Psoas muscle (tissue), 8 donors: ENCODE results near the gene CDK2AP2. TPM values are rescaled to one million over a fixed set of nuclear protein-coding genes. Genes with fewer than 3 reads are reported as not detected.
A peak's percentile ranks its signal among the peaks of the same experiment; 100 is the strongest.

Source experiments
- ATAC-seq, 4 donors: fragments of 200-7000 bp; cut with Tn5 transposase; one replicate each; pipeline ENCODE4 v1.9.1; 2020; ENCODE audit warnings: moderate library complexity in 3 of 4, mild to moderate bottlenecking in 2 of 4
- DNase-seq, 2 donors: peaks; one replicate each; pipeline ENCODE4 v3.0.0-alpha.2; 2020
- H3K27ac ChIP-seq: fragments of 200-600 bp; one replicate; pipeline ENCODE4 v1.8.0; 2022
- H3K27me3 ChIP-seq, 3 donors: fragments of 200-600 bp in 1 of 3; one replicate each; pipeline versions ENCODE4 v1.6.1 to v1.8.0; 2013 to 2022; ENCODE audit warnings: low read length in 2 of 3, mild to moderate bottlenecking in 2 of 3, moderate library complexity in 1 of 3; ENCODE audit not compliant: insufficient read depth in 3 of 3
- H3K36me3 ChIP-seq, 2 donors: fragments of 200-600 bp in 1 of 2; one replicate each; pipeline versions ENCODE4 v1.6.1 to v1.8.0; 2013 to 2022; ENCODE audit warnings: low read depth in 1 of 2, mild to moderate bottlenecking in 1 of 2, moderate library complexity in 1 of 2; ENCODE audit not compliant: insufficient read depth in 1 of 2
- H3K4me1 ChIP-seq: fragments of 200-600 bp; one replicate; pipeline ENCODE4 v1.8.0; 2022
- H3K4me3 ChIP-seq: fragments of 200-600 bp; one replicate; pipeline ENCODE4 v1.8.0; 2022; ENCODE audit warnings: mild to moderate bottlenecking
- H3K9me3 ChIP-seq: fragments of 200-600 bp; one replicate; pipeline ENCODE4 v1.8.0; 2022
- WGBS, 3 donors: extraction: QIAGEN DNeasy Blood & Tissue Kit; methylation state at CpG; one replicate each; pipeline versions ENCODE4 v1.1.6 to v1.1.7; 2013; 5-methylcytosine and 5-hydroxymethylcytosine counted together
- intact Hi-C, 2 donors: fragments of 100-400 bp; cut with DNase I; formaldehyde crosslinking; loops; one replicate each; pipeline versions ENCODE4 v1.11.0 to v1.14.2; 2022
- polyA plus RNA-seq, 3 donors: library from polyadenylated mRNA; stranded (reverse); fragments of 200-250 nt; gene quantifications; one replicate each; pipeline ENCODE4 v1.2.3, GENCODE V29; 2013
- total RNA-seq, 4 donors: library from RNA; stranded (reverse); fragmentation: NEBNext Ultra II Directional in 2 of 4; extraction: Animal tissue kit (Norgen Biotek cat#: 25700) in 2 of 4; gene quantifications; one replicate each; pipeline versions ENCODE4 v1.2.1 to v1.2.4, GENCODE V29; 2021 to 2023
- TF ChIP-seq, protein P1 (sequence below): fragments of 200-600 bp; IDR thresholded peaks from one replicate; pipeline ENCODE4 v1.8.0; 2022; ENCODE audit warnings: antibody characterized with exemption
- donor health status: healthy with polysubstance abuse.
- donor health status: DM: no; HTN: no; CAD: no; lungs with moderate emphysema.
- donor health status: Bipolar disorder and iron deficiency.
- donor health status: healthy.
- donor health status: DM: yes; HTN: yes; CAD: no.
- donor health status: DM: no; HTN: no; CAD: no.
- donor health status: DM: no; HTN: no; CAD: no.
- donor health status: DM: yes; HTN: yes; CAD: no.

CDK2AP2 gene
- total and polyA plus RNA-seq, 7 donors = 16.3 to 72.3 (median 18.5) TPM

DNA sequence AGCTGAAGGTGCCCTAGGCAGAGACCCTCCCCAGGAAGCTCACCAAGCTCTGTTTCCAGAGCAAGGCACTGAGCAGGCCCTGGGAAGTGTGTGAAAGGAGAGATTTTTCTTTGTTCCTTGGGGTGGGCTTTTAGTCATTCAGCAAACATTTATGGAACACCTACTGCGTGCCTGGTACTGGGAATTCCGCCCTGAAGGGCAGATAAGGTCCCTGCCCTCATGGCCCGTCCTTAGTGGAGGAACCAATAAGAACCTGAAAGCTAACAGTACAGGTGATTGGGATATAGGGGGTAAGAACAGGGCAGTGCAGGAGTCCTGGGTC lies 42.8 kb downstream of the CDK2AP2 start:
- intact Hi-C loops = loop anchor here (5.0 kb wide), 3 partner anchors 38 to 63 kb away; partner anchors contain the start of genes PPP1CA (in 2 of the 2), RPS6KB2 (in 2 of the 2), TBC1D10C (in 2 of the 2) and CDK2AP2 (in 1 of the 2)
- no peaks in the 10 kb centered on the region for H3K9me3 ChIP-seq
- TF ChIP-seq, protein P1, sequence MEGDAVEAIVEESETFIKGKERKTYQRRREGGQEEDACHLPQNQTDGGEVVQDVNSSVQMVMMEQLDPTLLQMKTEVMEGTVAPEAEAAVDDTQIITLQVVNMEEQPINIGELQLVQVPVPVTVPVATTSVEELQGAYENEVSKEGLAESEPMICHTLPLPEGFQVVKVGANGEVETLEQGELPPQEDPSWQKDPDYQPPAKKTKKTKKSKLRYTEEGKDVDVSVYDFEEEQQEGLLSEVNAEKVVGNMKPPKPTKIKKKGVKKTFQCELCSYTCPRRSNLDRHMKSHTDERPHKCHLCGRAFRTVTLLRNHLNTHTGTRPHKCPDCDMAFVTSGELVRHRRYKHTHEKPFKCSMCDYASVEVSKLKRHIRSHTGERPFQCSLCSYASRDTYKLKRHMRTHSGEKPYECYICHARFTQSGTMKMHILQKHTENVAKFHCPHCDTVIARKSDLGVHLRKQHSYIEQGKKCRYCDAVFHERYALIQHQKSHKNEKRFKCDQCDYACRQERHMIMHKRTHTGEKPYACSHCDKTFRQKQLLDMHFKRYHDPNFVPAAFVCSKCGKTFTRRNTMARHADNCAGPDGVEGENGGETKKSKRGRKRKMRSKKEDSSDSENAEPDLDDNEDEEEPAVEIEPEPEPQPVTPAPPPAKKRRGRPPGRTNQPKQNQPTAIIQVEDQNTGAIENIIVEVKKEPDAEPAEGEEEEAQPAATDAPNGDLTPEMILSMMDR = no peak
- peak overlapping the region; percentile 64 for H3K4me3 ChIP-seq
- peak overlapping the region; percentile 73 for H3K27ac ChIP-seq
- no peak for DNase-seq
- 70 to 86% (median 82%) methylated on average over 3 of the region's 3 CpGs for WGBS, 3 donors
- no peak for ATAC-seq
- peaks cover 30% of the 10 kb centered on the region for H3K4me1 ChIP-seq
- no peaks in the 10 kb centered on the region for H3K27me3 ChIP-seq
- peaks cover 0 to 5% of the 10 kb centered on the region in 2 donors for H3K36me3 ChIP-seq

GRCh38 chr11:67464411-67465188 lies 43.4 kb downstream of the CDK2AP2 start:
- ATAC-seq = peak; percentile 39 to 77 (median 60)
- Histone ChIP-seq H3K36me3 (peaks cover 0 to 5% of the 10 kb centered on the region in 2 donors), H3K4me1 (peaks cover 27% of the 10 kb centered on the region), H3K9me3 (no peaks in the 10 kb centered on the region), H3K27me3 (no peaks in the 10 kb centered on the region), H3K27ac (peak overlapping the region; percentile 73), H3K4me3 (peak overlapping the region; percentile 64)
- intact Hi-C loops = loop anchor here (5.0 kb wide), 3 partner anchors 37 to 62 kb away; partner anchors contain the start of genes PPP1CA (in 2 of the 2), RPS6KB2 (in 2 of the 2), TBC1D10C (in 2 of the 2) and CDK2AP2 (in 1 of the 2)
- WGBS, 3 donors = 23 to 34% (median 28%) methylated on average over 41 to 56 of the region's 56 CpGs
- DNase-seq = peak; percentile 80 to 92
- TF ChIP-seq, protein P1 = no peak

DNA sequence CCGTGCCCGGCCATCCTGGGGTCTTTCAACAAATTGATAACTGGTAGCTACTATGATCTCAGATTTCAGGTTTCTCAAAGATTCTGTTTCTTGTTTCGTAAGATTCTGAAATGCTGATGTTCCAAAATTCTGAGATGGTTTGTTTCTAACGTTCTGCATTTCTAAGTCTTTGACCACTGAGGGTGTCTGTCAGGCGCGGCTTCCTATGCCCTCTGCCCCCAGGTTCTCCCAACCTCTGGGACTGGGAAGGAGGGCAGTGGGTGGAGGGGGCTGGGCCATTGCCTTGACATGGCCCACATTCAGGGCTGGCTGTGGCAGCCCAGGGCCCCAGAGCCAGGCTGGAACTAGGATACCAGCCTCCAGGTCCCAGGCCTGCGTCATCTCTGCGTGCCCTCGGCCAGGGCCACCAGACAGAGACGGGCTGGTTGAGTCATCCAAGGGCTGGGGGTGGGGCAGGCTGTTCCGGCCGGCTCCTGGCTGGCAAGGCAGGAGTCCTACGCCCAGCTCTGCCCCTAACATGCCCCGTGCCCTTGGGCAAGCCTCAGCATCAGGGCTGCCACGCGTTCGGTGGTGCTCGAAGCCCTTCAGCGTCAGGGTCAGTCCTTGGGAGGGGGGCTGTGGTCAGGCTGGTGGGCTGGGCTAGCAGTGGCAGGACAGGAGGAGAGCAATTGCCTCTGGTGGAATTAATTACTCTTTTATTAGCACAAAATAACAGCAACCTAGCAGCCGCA lies 44.1 kb downstream of the CDK2AP2 start:
- no peaks in the 10 kb centered on the region for H3K27me3 ChIP-seq
- intact Hi-C loops = no loop called here
- DNase-seq (peak; percentile 83 to 86), ATAC-seq (peak; percentile 75 to 79 (median 78))
- H3K27ac ChIP-seq = peak overlapping the region; percentile 73
- no peaks in the 10 kb centered on the region for H3K9me3 ChIP-seq
- WGBS, 3 donors = 68 to 78% (median 71%) methylated on average over 15 to 20 of the region's 20 CpGs
- peaks cover 0 to 5% of the 10 kb centered on the region in 2 donors for H3K36me3 ChIP-seq
- TF ChIP-seq, protein P1 = no peak
- peak overlapping the region; percentile 64 for H3K4me3 ChIP-seq
- H3K4me1 ChIP-seq = peaks cover 26% of the 10 kb centered on the region

DNA sequence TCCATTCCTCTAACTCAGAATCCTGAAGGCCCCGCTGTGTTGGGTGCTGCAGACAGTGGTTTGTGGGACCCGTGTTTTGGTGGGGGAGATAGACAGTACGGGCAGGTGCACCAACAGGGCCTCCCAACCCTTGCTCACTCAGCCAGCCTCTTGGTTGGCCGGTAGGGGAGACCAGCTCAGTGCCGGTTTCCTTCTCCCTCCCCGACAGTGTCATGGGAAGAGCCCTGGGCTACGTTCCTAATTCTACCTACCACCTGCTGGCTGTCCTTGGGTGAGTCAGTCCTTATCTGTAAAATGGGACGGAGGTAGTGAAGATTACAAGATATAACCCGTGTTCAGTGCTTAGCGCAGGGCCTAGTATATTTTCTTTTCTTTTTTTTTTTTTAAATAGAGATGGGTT lies 44.8 kb downstream of the CDK2AP2 start:
- H3K4me1 ChIP-seq = peaks cover 23% of the 10 kb centered on the region
- H3K27ac ChIP-seq = no peak overlapping the region
- intact Hi-C loops = no loop called here
- H3K36me3 ChIP-seq = peaks cover 0 to 5% of the 10 kb centered on the region in 2 donors
- DNase-seq = no peak
- no peak overlapping the region for H3K4me3 ChIP-seq
- no peaks in the 10 kb centered on the region for H3K9me3 ChIP-seq
- 87 to 94% (median 88%) methylated on average over 10 of the region's 10 CpGs for WGBS, 3 donors
- ATAC-seq = no peak
- TF ChIP-seq, protein P1 = no peak
- H3K27me3 ChIP-seq = no peaks in the 10 kb centered on the region
